GM12878 (cell line): Measurements from ENCODE around the gene LPIN1. TPM values are rescaled to one million over a fixed set of nuclear protein-coding genes. Genes with fewer than 3 reads are reported as not detected.

Experiments used
- ATAC-seq: fragments of 200-7000 bp; cut with Tn5 transposase; 3 replicates; pipeline ENCODE4 v1.9.1; 2020; ENCODE audit warnings: mild to moderate bottlenecking, moderate library complexity
- BruUV-seq: library from RNA; stranded (reverse); fragments of 400-500 nt; replicated peaks from 2 replicates; lab custom pipeline; 2021; lab: Mats Ljungman, UMichigan
- CTCF ChIA-PET: fragments of 300-600 bp; sonication (Branson Sonifier 250); formaldehyde crosslinking; extraction: SDS; loops from one replicate; lab custom pipeline; 2021; ENCODE audit warnings: inconsistent platforms; lab: Yijun Ruan, JAX
- POLR2A ChIA-PET: fragments of 350-600 bp; formaldehyde crosslinking; extraction: SDS; loops from one replicate; lab custom pipeline; 2021; ENCODE audit warnings: inconsistent platforms; lab: Charles Lee
- RAD21 ChIA-PET: fragments of 300-600 bp; sonication (Branson Sonifier 250); formaldehyde crosslinking; loops from one replicate; lab custom pipeline; 2023; ENCODE audit warnings: antibody characterized with exemption; ENCODE audit not compliant: unreplicated experiment; lab: Charles Lee
- SMC1A ChIA-PET: fragments of 300-600 bp; sonication (Branson Sonifier 250); formaldehyde crosslinking; loops from one replicate; lab custom pipeline; 2023; ENCODE audit not compliant: unreplicated experiment, uncharacterized antibody; lab: Charles Lee
- DNase-seq: peaks from one replicate; pipeline ENCODE4 v3.0.0-alpha.2; 2011; ENCODE audit warnings: low read depth, low spot score
- FAIRE-seq: peaks from 3 replicates; lab custom pipeline; 2011; peaks lifted over from hg19 to GRCh38; lab: Jason Lieb, UNC
- H2AFZ ChIP-seq: 2 replicates; pipeline ENCODE4 v1.6.0; 2011; ENCODE audit warnings: low read depth, low read length, control low read depth; ENCODE audit not compliant: control insufficient read depth
- H3K27ac ChIP-seq: 2 replicates; pipeline ENCODE4 v1.5.1; 2011; ENCODE audit warnings: control low read depth; ENCODE audit not compliant: control insufficient read depth, insufficient read depth
- H3K27me3 ChIP-seq, 2 experiments: replicated peaks in 1 of 2; 2 replicates each; pipeline versions ENCODE4 v1.6.0 to v1.6.1; 2011; ENCODE audit warnings: low read length in 1 of 2; ENCODE audit not compliant: control insufficient read depth in 2 of 2, insufficient read depth in 2 of 2
- H3K36me3 ChIP-seq, 2 experiments: 2 replicates each; pipeline ENCODE4 v1.5.1; 2011; ENCODE audit warnings: low read length in 1 of 2; ENCODE audit not compliant: control insufficient read depth in 2 of 2, insufficient read depth in 2 of 2
- H3K4me1 ChIP-seq: 2 replicates; pipeline ENCODE4 v1.6.1; 2011; ENCODE audit warnings: mild to moderate bottlenecking, low read length, moderate library complexity, mixed read lengths; ENCODE audit not compliant: control insufficient read depth, insufficient read depth
- H3K4me2 ChIP-seq: 2 replicates; pipeline ENCODE4 v1.6.0; 2011; ENCODE audit warnings: control low read depth; ENCODE audit not compliant: control insufficient read depth, insufficient read depth
- H3K4me3 ChIP-seq: fragments of 200-600 bp; sonication (generic); 2 replicates; pipeline ENCODE4 v1.5.1; 2016
- H3K79me2 ChIP-seq: 2 replicates; pipeline ENCODE4 v1.6.0; 2011; ENCODE audit warnings: low read length; ENCODE audit not compliant: control insufficient read depth, insufficient read depth
- H3K9ac ChIP-seq: 2 replicates; pipeline ENCODE4 v1.8.0; 2011; ENCODE audit warnings: low read length, control low read depth, mixed read lengths; ENCODE audit not compliant: control insufficient read depth, insufficient read depth
- H3K9me3 ChIP-seq: replicated peaks from 3 replicates; pipeline ENCODE4 v1.5.1; 2011; ENCODE audit warnings: mild to moderate bottlenecking, low read length; ENCODE audit not compliant: control insufficient read depth, insufficient read depth
- H4K20me1 ChIP-seq: 2 replicates; pipeline ENCODE4 v1.6.0; 2011; ENCODE audit not compliant: control insufficient read depth, insufficient read depth
- EED ChIP-seq: sonication (generic); IDR thresholded peaks from 2 replicates; pipeline ENCODE4 v1.6.1; 2016; ENCODE audit warnings: antibody characterized with exemption, low read depth
- MTA2 ChIP-seq: fragments of 450-650 bp; IDR thresholded peaks from 2 replicates; pipeline ENCODE4 v1.6.1; 2016; ENCODE audit warnings: low read depth, mild to moderate bottlenecking, moderate library complexity
- MYC ChIP-seq: IDR thresholded peaks from 2 replicates; pipeline ENCODE4 v1.6.1; 2011; ENCODE audit warnings: mild to moderate bottlenecking, low read length, moderate library complexity, inconsistent platforms; ENCODE audit not compliant: insufficient read depth, insufficient replicate concordance, insufficient read length, severe bottlenecking
- TBL1XR1 ChIP-seq: IDR thresholded peaks from 2 replicates; pipeline ENCODE4 v1.6.1; 2012; ENCODE audit warnings: low read depth, low read length, improper control_type of control experiment
- TCF3 ChIP-seq: IDR thresholded peaks from 2 replicates; pipeline ENCODE4 v1.6.1; 2012; ENCODE audit warnings: low read depth, mild to moderate bottlenecking, low read length, borderline replicate concordance; ENCODE audit not compliant: insufficient read depth
- ZBED1 ChIP-seq: IDR thresholded peaks from 2 replicates; pipeline ENCODE4 v1.6.1; 2016; ENCODE audit warnings: borderline replicate concordance
- ZNF384 ChIP-seq: IDR thresholded peaks from 2 replicates; pipeline ENCODE4 v1.6.1; 2012; ENCODE audit warnings: low read depth, mild to moderate bottlenecking, low read length, improper control_type of control experiment, borderline replicate concordance
- WGBS: methylation state at CpG from one replicate; pipeline ENCODE4 v1.1.6; 2016; ENCODE audit warnings: low lambda C conversion rate; ENCODE audit not compliant: insufficient replicate concordance, insufficient coverage; ENCODE audit errors: missing lambda C conversion rate; 5-methylcytosine and 5-hydroxymethylcytosine counted together
- in situ Hi-C: fragments of 300-500 bp; cut with MboI; formaldehyde crosslinking; loops from 9 replicates; pipeline ENCODE4 v1.14.3; 2018; ENCODE audit warnings: mixed read lengths
- intact Hi-C: fragments of 100-400 bp; cut with micrococcal nuclease; formaldehyde crosslinking; loops from one replicate; pipeline ENCODE4 v1.14.2; 2022; ENCODE audit not compliant: unreplicated experiment
- polyA plus RNA-seq, 11 experiments: library from polyadenylated mRNA; depleted of rRNA in 4 of 11; unstranded in 6 of 11; stranded (reverse) in 5 of 11; fragments of >200 nt; fragmentation: Nextera tagmentation in 4 of 11; fragmentation: Illumina TruSeq in 1 of 11; extraction: Ambion mirVana in 4 of 11; extraction: Trizol in 1 of 11; gene quantifications; 1 replicate in 1 of 11; 2 replicates in 10 of 11; pipeline versions ENCODE4 v1.2.1 to v1.2.3, GENCODE V29; 2011 to 2016; ENCODE audit warnings: inconsistent platforms in 2 of 11, missing spikeins in 2 of 11, low read depth in 1 of 11
- total RNA-seq, 4 experiments: library from RNA; depleted of rRNA in 3 of 4; stranded (reverse); fragments of >200 nt in 3 of 4; fragmentation: Illumina TruSeq in 1 of 4; extraction: Trizol in 1 of 4; gene quantifications; 2 replicates each; pipeline versions ENCODE4 v1.2.1 to v1.2.3, GENCODE V29; 2013 to 2021
- TF ChIP-seq, protein P1 (sequence below): fragments of 450-650 bp; IDR thresholded peaks from 2 replicates; pipeline ENCODE4 v1.6.1; 2017; ENCODE audit warnings: mild to moderate bottlenecking, moderate library complexity

Gene LPIN1
- total and polyA plus RNA-seq, 10 of the 15 experiments (the other 5 are each of a cell fraction or from before 2014, with no cell fraction given): 18.8 to 82.5 (median 50.3) TPM

DNA sequence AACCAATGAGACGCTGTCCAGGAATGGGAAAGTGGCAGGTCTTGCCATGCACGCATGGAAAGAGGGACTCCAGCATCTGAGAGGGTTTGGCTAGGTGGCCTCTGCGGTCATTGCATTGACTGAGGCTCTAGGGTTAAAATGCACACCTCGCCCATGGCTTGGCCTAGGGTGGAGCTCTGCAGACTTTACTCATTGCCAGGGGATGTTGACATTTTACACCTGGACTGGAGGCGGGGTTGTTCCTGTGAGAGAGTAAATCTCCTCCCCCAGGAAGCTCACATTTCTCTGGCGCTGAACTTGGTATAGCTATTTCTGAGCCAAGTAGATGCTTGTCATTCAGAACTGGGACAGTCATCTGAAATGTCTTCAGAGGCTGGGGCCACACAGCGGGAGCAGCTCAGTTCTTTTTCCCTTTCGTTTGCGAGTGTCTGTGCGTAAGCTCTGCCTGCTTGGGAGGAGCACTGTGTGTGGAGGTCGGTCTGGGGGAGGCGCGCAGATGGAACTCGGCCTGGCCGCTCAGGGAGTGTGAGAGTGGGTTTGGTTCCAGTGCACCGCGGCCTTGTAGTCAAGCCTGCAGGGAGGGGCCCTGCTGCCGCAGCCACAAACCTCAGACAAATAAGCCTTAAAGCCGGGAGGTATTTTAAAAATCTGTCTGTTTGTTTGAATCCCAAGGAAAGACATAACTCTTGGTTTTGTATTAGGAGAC is 76.5 kb downstream of the LPIN1 start:
- ChIA-PET RAD21 (no interaction called here), SMC1A (no interaction called here), CTCF (interaction anchor here (1.0 kb wide), 1 partner anchor 135 kb away, joined by 3 read pairs; no protein-coding TSS in a partner anchor), POLR2A (interaction anchor here (0.6 kb wide), 1 partner anchor 294 kb away, joined by 6 read pairs; no protein-coding TSS in a partner anchor)
- no peak overlapping the region for H3K27ac ChIP-seq
- FAIRE-seq: no peak
- in situ Hi-C loops: loop anchor here (10.0 kb wide), 1 partner anchor 1102 kb away; no protein-coding TSS in a partner anchor
- H3K9me3 ChIP-seq: no peaks in the 10 kb centered on the region; the same call in 2 of the 3 replicates
- H3K27me3 ChIP-seq: no peaks in the 10 kb centered on the region
- no peaks in the 10 kb centered on the region for H3K79me2 ChIP-seq
- no peak overlapping the region for H3K4me2 ChIP-seq
- H3K9ac ChIP-seq: no peak overlapping the region
- TF ChIP-seq MYC (no peak), EED (no peak)
- peaks cover 12% of the 10 kb centered on the region for H3K4me1 ChIP-seq
- no peak overlapping the region for H3K4me3 ChIP-seq
- DNase-seq: no peak
- no TSS peak for BruUV-seq
- ATAC-seq: no peak
- no peak overlapping the region for H2AFZ ChIP-seq
- H4K20me1 ChIP-seq: no peaks in the 10 kb centered on the region
- intact Hi-C loops: no loop called here
- 42% methylated on average over 19 of the region's 19 CpGs for WGBS
- H3K36me3 ChIP-seq: peaks cover 4 to 25% of the 10 kb centered on the region in 2 experiments

- no peak overlapping the region for H2AFZ ChIP-seq
- ChIA-PET RAD21 (no interaction called here), CTCF (interaction anchor here (1.0 kb wide), 1 partner anchor 892 kb away, joined by 5 read pairs; the partner anchor contains the start of gene TRIB2), SMC1A (interaction anchor here (1.9 kb wide), 1 partner anchor 1106 kb away, joined by 6 read pairs; no protein-coding TSS in a partner anchor), POLR2A (no interaction called here)
- no peaks in the 10 kb centered on the region; the same call in 2 of the 3 replicates for H3K9me3 ChIP-seq
- in situ Hi-C loops (loop anchor here (5.0 to 25.0 kb wide), 3 partner anchors 462 to 1182 kb away; no protein-coding TSS in a partner anchor), intact Hi-C loops (loop anchor here (5.0 kb wide), 2 partner anchors 207 to 447 kb away; no protein-coding TSS in a partner anchor)
- no peaks in the 10 kb centered on the region for H3K27me3 ChIP-seq
- no peak overlapping the region for H3K9ac ChIP-seq
- H3K4me2 ChIP-seq: no peak overlapping the region
- FAIRE-seq: no peak
- peaks cover 26% of the 10 kb centered on the region for H3K4me1 ChIP-seq
- H3K4me3 ChIP-seq: no peak overlapping the region
- H3K27ac ChIP-seq: no peak overlapping the region
- H3K79me2 ChIP-seq: no peaks in the 10 kb centered on the region
- DNase-seq: no peak
- 96% methylated on average over 16 of the region's 16 CpGs for WGBS
- no peaks in the 10 kb centered on the region for H4K20me1 ChIP-seq
- ATAC-seq: no peak
- peaks cover 4 to 27% of the 10 kb centered on the region in 2 experiments for H3K36me3 ChIP-seq
- BruUV-seq: no TSS peak
- TF ChIP-seq MTA2: no peak
- no peak for TF ChIP-seq ZBED1
- TF ChIP-seq ZNF384: no peak
- no peak for TF ChIP-seq TCF3
- TF ChIP-seq TBL1XR1: no peak
- TF ChIP-seq, protein P1, sequence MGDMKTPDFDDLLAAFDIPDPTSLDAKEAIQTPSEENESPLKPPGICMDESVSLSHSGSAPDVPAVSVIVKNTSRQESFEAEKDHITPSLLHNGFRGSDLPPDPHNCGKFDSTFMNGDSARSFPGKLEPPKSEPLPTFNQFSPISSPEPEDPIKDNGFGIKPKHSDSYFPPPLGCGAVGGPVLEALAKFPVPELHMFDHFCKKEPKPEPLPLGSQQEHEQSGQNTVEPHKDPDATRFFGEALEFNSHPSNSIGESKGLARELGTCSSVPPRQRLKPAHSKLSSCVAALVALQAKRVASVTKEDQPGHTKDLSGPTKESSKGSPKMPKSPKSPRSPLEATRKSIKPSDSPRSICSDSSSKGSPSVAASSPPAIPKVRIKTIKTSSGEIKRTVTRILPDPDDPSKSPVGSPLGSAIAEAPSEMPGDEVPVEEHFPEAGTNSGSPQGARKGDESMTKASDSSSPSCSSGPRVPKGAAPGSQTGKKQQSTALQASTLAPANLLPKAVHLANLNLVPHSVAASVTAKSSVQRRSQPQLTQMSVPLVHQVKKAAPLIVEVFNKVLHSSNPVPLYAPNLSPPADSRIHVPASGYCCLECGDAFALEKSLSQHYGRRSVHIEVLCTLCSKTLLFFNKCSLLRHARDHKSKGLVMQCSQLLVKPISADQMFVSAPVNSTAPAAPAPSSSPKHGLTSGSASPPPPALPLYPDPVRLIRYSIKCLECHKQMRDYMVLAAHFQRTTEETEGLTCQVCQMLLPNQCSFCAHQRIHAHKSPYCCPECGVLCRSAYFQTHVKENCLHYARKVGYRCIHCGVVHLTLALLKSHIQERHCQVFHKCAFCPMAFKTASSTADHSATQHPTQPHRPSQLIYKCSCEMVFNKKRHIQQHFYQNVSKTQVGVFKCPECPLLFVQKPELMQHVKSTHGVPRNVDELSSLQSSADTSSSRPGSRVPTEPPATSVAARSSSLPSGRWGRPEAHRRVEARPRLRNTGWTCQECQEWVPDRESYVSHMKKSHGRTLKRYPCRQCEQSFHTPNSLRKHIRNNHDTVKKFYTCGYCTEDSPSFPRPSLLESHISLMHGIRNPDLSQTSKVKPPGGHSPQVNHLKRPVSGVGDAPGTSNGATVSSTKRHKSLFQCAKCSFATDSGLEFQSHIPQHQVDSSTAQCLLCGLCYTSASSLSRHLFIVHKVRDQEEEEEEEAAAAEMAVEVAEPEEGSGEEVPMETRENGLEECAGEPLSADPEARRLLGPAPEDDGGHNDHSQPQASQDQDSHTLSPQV: no peak
Measured at GRCh38 chr2:11824901-11825828, 78.7 kb downstream of the LPIN1 start.
